Measurements from ENCODE around the gene AUTS2.

DNA sequence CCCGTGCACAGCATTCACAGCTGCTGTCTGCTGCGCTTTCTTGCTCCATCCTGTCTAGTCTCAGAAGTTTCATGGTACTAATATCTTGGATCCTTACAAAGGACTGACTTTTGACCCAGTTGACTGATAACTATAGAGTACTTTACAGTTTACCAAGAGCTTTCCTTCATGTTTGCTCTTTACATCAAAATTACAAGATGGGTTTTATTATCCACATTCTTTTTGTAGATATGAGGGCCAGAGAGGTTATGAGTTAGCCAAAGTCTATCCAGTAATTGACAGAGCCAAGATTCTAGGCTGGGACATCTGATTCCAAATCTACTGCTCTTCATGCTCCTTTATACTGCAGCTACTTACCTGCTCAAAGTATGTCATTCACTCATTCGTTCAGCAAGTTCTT, 218.2 kb downstream of the AUTS2 start:
- TF ChIP-seq CREM (IDR thresholded peaks at IDR 0.05; ENCODE audit: low read depth) (no peak), POLR2AphosphoS2 (IDR thresholded peaks at IDR 0.05; ENCODE audit: low read depth, low read length) (no peak), RELA (IDR thresholded peaks at IDR 0.05; ENCODE audit: borderline replicate concordance, partially characterized antibody) (no peak), ESRRA (IDR thresholded peaks at IDR 0.05; ENCODE audit: low read length) (no peak), CTCF (IDR thresholded peaks at IDR 0.05 in 2 of 3, conservative IDR thresholded peaks at IDR 0.05 in 1 of 3; ENCODE audit: control insufficient read depth in 2 of 3, extremely low read depth in 1 of 3, insufficient read depth in 1 of 3, low read depth in 3 of 3, low read length in 3 of 3) (no peak)

Measured in GM12878 (cell line).